ENCODE results near the gene ADAMTS14.
"Not testable (repeated sequence)": the region's sequence is repeated elsewhere in the genome, so short reads cannot be mapped to it uniquely, and the experiment has no call there.

Gene ADAMTS14

GRCh38 chr10:70672165-70673042 is at the start of gene ADAMTS14:
Gene ADAMTS14 (plus strand): TSS chr10:70672506. CDS start chr10:70672803, 297 bp downstream.
- H3K9ac ChIP-seq (ENCODE audit: low read length): no peak within 1 kb of the TSS

GRCh38 chr10:70622541-70622940 is 49.8 kb upstream of the ADAMTS14 start:
- Histone ChIP-seq H3K4me1 (ENCODE audit: control insufficient read depth, insufficient read depth, low read length) (no peaks in the 10 kb centered on the region), H3K4me3 (ENCODE audit: low read length) (no peak overlapping the region), H3K27me3 (ENCODE audit: control insufficient read depth, insufficient read depth, low read length) (no peaks in the 10 kb centered on the region), H3K9me3 (ENCODE audit: control insufficient read depth, low read length) (no peaks in the 10 kb centered on the region), H3K9ac (ENCODE audit: low read length) (no peak overlapping the region), H3K36me3 (ENCODE audit: control insufficient read depth, insufficient read depth, low read length) (no peaks in the 10 kb centered on the region)

More at GRCh38 chr10:70672165-70673042, at the start of gene ADAMTS14:
- H3K9me3 ChIP-seq (ENCODE audit: control insufficient read depth, low read length): no peaks in the 10 kb centered on the region
- no peaks in the 10 kb centered on the region for H3K36me3 ChIP-seq (ENCODE audit: control insufficient read depth, insufficient read depth, low read length)
- H3K27me3 ChIP-seq (ENCODE audit: control insufficient read depth, insufficient read depth, low read length): peaks cover 40% of the 10 kb centered on the region
- H3K4me1 ChIP-seq (ENCODE audit: control insufficient read depth, insufficient read depth, low read length): peaks cover 5% of the 10 kb centered on the region
- no peak within 1 kb of the TSS for H3K4me3 ChIP-seq (ENCODE audit: low read length)

GRCh38 chr10:70622981-70623844 is 49.1 kb upstream of the ADAMTS14 start:
- Histone ChIP-seq H3K9ac (ENCODE audit: low read length) (no peak overlapping the region), H3K4me3 (ENCODE audit: low read length) (no peak overlapping the region), H3K4me1 (ENCODE audit: control insufficient read depth, insufficient read depth, low read length) (no peaks in the 10 kb centered on the region), H3K27me3 (ENCODE audit: control insufficient read depth, insufficient read depth, low read length) (no peaks in the 10 kb centered on the region), H3K36me3 (ENCODE audit: control insufficient read depth, insufficient read depth, low read length) (no peaks in the 10 kb centered on the region), H3K9me3 (ENCODE audit: control insufficient read depth, low read length) (no peaks in the 10 kb centered on the region)

- Histone ChIP-seq H3K9ac (ENCODE audit: low read length) (no peak overlapping the region), H3K4me1 (ENCODE audit: control insufficient read depth, insufficient read depth, low read length) (no peaks in the 10 kb centered on the region), H3K4me3 (ENCODE audit: low read length) (no peak overlapping the region), H3K9me3 (ENCODE audit: control insufficient read depth, low read length) (no peaks in the 10 kb centered on the region), H3K36me3 (ENCODE audit: control insufficient read depth, insufficient read depth, low read length) (no peaks in the 10 kb centered on the region), H3K27me3 (ENCODE audit: control insufficient read depth, insufficient read depth, low read length) (no peaks in the 10 kb centered on the region)
Observed at GRCh38 chr10:70626056-70626455, 46.2 kb upstream of the ADAMTS14 start.

GRCh38 chr10:70629338-70629737 is 43.0 kb upstream of the ADAMTS14 start:
- H3K4me3 ChIP-seq (ENCODE audit: low read length): no peak overlapping the region
- no peaks in the 10 kb centered on the region for H3K36me3 ChIP-seq (ENCODE audit: control insufficient read depth, insufficient read depth, low read length)
- no peaks in the 10 kb centered on the region for H3K4me1 ChIP-seq (ENCODE audit: control insufficient read depth, insufficient read depth, low read length)

GRCh38 chr10:70631735-70632134 is 40.6 kb upstream of the ADAMTS14 start:
- not testable (repeated sequence) for H3K4me1 ChIP-seq (ENCODE audit: control insufficient read depth, insufficient read depth, low read length); H3K4me3 ChIP-seq (ENCODE audit: low read length); H3K27me3 ChIP-seq (ENCODE audit: control insufficient read depth, insufficient read depth, low read length); H3K36me3 ChIP-seq (ENCODE audit: control insufficient read depth, insufficient read depth, low read length); H3K9me3 ChIP-seq (ENCODE audit: control insufficient read depth, low read length); H3K9ac ChIP-seq (ENCODE audit: low read length)

More at GRCh38 chr10:70629338-70629737, 43.0 kb upstream of the ADAMTS14 start:
- Histone ChIP-seq H3K27me3 (ENCODE audit: control insufficient read depth, insufficient read depth, low read length) (no peaks in the 10 kb centered on the region), H3K9me3 (ENCODE audit: control insufficient read depth, low read length) (no peaks in the 10 kb centered on the region), H3K9ac (ENCODE audit: low read length) (no peak overlapping the region)

GRCh38 chr10:70634011-70634410 is 38.3 kb upstream of the ADAMTS14 start:
- no peaks in the 10 kb centered on the region for H3K9me3 ChIP-seq (ENCODE audit: control insufficient read depth, low read length)
- H3K4me3 ChIP-seq (ENCODE audit: low read length): no peak overlapping the region
- no peaks in the 10 kb centered on the region for H3K27me3 ChIP-seq (ENCODE audit: control insufficient read depth, insufficient read depth, low read length)
- no peaks in the 10 kb centered on the region for H3K4me1 ChIP-seq (ENCODE audit: control insufficient read depth, insufficient read depth, low read length)
- H3K9ac ChIP-seq (ENCODE audit: low read length): no peak overlapping the region
- H3K36me3 ChIP-seq (ENCODE audit: control insufficient read depth, insufficient read depth, low read length): no peaks in the 10 kb centered on the region

- H3K9ac ChIP-seq (ENCODE audit: low read length); H3K36me3 ChIP-seq (ENCODE audit: control insufficient read depth, insufficient read depth, low read length); H3K4me3 ChIP-seq (ENCODE audit: low read length); H3K4me1 ChIP-seq (ENCODE audit: control insufficient read depth, insufficient read depth, low read length); H3K27me3 ChIP-seq (ENCODE audit: control insufficient read depth, insufficient read depth, low read length); H3K9me3 ChIP-seq (ENCODE audit: control insufficient read depth, low read length): not testable (repeated sequence)
Observed at GRCh38 chr10:70634515-70634914, 37.8 kb upstream of the ADAMTS14 start.

GRCh38 chr10:70639640-70640383 is 32.5 kb upstream of the ADAMTS14 start:
- H3K27me3 ChIP-seq (ENCODE audit: control insufficient read depth, insufficient read depth, low read length); H3K4me1 ChIP-seq (ENCODE audit: control insufficient read depth, insufficient read depth, low read length); H3K9ac ChIP-seq (ENCODE audit: low read length); H3K4me3 ChIP-seq (ENCODE audit: low read length); H3K36me3 ChIP-seq (ENCODE audit: control insufficient read depth, insufficient read depth, low read length); H3K9me3 ChIP-seq (ENCODE audit: control insufficient read depth, low read length): not testable (repeated sequence)

GRCh38 chr10:70643272-70643671 is 29.0 kb upstream of the ADAMTS14 start:
- not testable (repeated sequence) for H3K4me1 ChIP-seq (ENCODE audit: control insufficient read depth, insufficient read depth, low read length); H3K4me3 ChIP-seq (ENCODE audit: low read length); H3K36me3 ChIP-seq (ENCODE audit: control insufficient read depth, insufficient read depth, low read length); H3K9me3 ChIP-seq (ENCODE audit: control insufficient read depth, low read length); H3K27me3 ChIP-seq (ENCODE audit: control insufficient read depth, insufficient read depth, low read length); H3K9ac ChIP-seq (ENCODE audit: low read length)

GRCh38 chr10:70644959-70645358 is 27.3 kb upstream of the ADAMTS14 start:
- not testable (repeated sequence) for H3K27me3 ChIP-seq (ENCODE audit: control insufficient read depth, insufficient read depth, low read length); H3K4me1 ChIP-seq (ENCODE audit: control insufficient read depth, insufficient read depth, low read length); H3K9ac ChIP-seq (ENCODE audit: low read length); H3K4me3 ChIP-seq (ENCODE audit: low read length); H3K36me3 ChIP-seq (ENCODE audit: control insufficient read depth, insufficient read depth, low read length); H3K9me3 ChIP-seq (ENCODE audit: control insufficient read depth, low read length)

- Histone ChIP-seq H3K9ac (ENCODE audit: low read length) (no peak overlapping the region), H3K9me3 (ENCODE audit: control insufficient read depth, low read length) (no peaks in the 10 kb centered on the region), H3K36me3 (ENCODE audit: control insufficient read depth, insufficient read depth, low read length) (no peaks in the 10 kb centered on the region), H3K27me3 (ENCODE audit: control insufficient read depth, insufficient read depth, low read length) (no peaks in the 10 kb centered on the region), H3K4me3 (ENCODE audit: low read length) (no peak overlapping the region), H3K4me1 (ENCODE audit: control insufficient read depth, insufficient read depth, low read length) (no peaks in the 10 kb centered on the region)
Observed at GRCh38 chr10:70647086-70647485, 25.2 kb upstream of the ADAMTS14 start.
